ENCODE results near the gene PARVG. TPM values are rescaled to one million over a fixed set of nuclear protein-coding genes. Genes with fewer than 3 reads are reported as not detected.

PARVG gene, protein sequence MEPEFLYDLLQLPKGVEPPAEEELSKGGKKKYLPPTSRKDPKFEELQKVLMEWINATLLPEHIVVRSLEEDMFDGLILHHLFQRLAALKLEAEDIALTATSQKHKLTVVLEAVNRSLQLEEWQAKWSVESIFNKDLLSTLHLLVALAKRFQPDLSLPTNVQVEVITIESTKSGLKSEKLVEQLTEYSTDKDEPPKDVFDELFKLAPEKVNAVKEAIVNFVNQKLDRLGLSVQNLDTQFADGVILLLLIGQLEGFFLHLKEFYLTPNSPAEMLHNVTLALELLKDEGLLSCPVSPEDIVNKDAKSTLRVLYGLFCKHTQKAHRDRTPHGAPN
- not detected in 5 replicates for total RNA-seq (2022; extraction: Qiagen RNA extraction)

DNA sequence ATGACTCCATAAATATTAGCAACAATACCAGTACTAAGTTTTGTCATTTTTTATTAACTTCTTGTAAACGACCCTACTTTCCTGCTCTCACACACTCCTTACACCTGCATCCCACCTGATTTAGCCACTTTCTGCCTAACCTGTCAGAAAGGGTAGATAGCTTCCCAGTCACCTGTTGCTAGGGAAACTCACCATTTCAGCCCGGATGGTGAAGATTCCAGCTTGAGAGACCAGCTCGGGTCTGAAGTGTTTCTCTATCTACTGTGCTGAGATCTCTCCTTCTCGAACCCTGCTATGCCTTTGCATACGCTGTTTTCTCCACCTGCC, at the start of gene PARVG:
Gene PARVG (plus strand): TSS at position 220 of the 327 bp plus-strand sequence. CDS start 2,405 bp downstream, outside the sequence.

Other genes with a start within 250 kb of the PARVG start
- gene SAMM50, start 225.5 kb upstream of the PARVG start, total RNA-seq (2022; extraction: Qiagen RNA extraction) = 42.0 to 46.7 TPM (median 43.6 TPM) in 5 replicates
- gene PARVB, start 156.6 kb upstream of the PARVG start, total RNA-seq (2022; extraction: Qiagen RNA extraction) = 36.8 to 44.7 TPM (median 41.3 TPM) in 5 replicates
- gene SHISAL1, start 132.0 kb downstream of the PARVG start, total RNA-seq (2022; extraction: Qiagen RNA extraction) = 2.3 to 3.1 TPM (median 2.4 TPM) in 5 replicates

Data from A549 treated with AZD2906 at 1 μM for 4 hours (cell line).